ENCODE results near the gene TAP1.

DNA sequence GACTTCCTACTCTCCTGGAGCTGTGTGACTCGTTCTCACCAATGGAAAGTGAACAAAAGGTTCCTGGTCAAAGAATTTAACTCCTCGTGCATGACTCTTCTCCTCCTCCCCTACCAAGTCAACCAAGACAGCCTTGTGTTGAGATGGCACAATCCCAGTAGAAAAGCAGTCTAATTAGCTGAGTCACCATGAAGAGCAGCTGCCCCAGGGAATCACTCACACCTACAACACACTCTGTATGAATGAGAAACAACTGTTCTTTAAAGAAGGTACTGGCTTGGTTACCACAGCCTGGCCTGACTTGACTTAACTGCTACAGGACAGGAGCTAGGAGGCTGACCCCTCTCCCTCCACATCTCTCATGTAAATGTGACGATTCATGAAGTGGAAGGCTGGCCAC lies 33.8 kb downstream of the TAP1 start:
- TF ChIP-seq POLR2A (IDR thresholded peaks at IDR 0.05), result no peak
- TF ChIP-seq, protein P1, sequence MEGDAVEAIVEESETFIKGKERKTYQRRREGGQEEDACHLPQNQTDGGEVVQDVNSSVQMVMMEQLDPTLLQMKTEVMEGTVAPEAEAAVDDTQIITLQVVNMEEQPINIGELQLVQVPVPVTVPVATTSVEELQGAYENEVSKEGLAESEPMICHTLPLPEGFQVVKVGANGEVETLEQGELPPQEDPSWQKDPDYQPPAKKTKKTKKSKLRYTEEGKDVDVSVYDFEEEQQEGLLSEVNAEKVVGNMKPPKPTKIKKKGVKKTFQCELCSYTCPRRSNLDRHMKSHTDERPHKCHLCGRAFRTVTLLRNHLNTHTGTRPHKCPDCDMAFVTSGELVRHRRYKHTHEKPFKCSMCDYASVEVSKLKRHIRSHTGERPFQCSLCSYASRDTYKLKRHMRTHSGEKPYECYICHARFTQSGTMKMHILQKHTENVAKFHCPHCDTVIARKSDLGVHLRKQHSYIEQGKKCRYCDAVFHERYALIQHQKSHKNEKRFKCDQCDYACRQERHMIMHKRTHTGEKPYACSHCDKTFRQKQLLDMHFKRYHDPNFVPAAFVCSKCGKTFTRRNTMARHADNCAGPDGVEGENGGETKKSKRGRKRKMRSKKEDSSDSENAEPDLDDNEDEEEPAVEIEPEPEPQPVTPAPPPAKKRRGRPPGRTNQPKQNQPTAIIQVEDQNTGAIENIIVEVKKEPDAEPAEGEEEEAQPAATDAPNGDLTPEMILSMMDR (IDR thresholded peaks at IDR 0.05), result no peak
